ENCODE results near the gene SORBS1.

- no peak for TF ChIP-seq CTCF (IDR thresholded peaks at IDR 0.05)
- TF ChIP-seq POLR2A (IDR thresholded peaks at IDR 0.05), result no peak
Observed at GRCh38 chr10:95426482-95426881, 134.7 kb downstream of the SORBS1 start.
